B cell (primary cell): Measurements from ENCODE around the gene ATG7. TPM values are rescaled to one million over a fixed set of nuclear protein-coding genes. Genes with fewer than 3 reads are reported as not detected.

ENCODE experiments used
- ATAC-seq: fragments of 200-7000 bp; cut with Tn5 transposase; one replicate; pipeline ENCODE4 v1.10.0; 2021; ENCODE audit warnings: low read depth, mild to moderate bottlenecking, moderate number of reproducible peaks, moderate library complexity
- CTCF ChIA-PET: fragments of 350-600 bp; sonication (Branson Sonifier 250); formaldehyde crosslinking; loops from one replicate; lab custom pipeline; 2021; ENCODE audit warnings: antibody characterized with exemption, inconsistent platforms; lab: Charles Lee
- POLR2A ChIA-PET: fragments of 350-600 bp; sonication (Branson Sonifier 250); formaldehyde crosslinking; loops from one replicate; lab custom pipeline; 2021; ENCODE audit warnings: antibody characterized with exemption; lab: Charles Lee
- DNase-seq: peaks from one replicate; pipeline ENCODE4 v3.0.0; 2013
- H2AFZ ChIP-seq: 2 replicates; pipeline ENCODE4 v1.6.1; 2012; ENCODE audit warnings: mild to moderate bottlenecking, low read depth, low read length; ENCODE audit not compliant: insufficient read depth, poor library complexity, severe bottlenecking
- H3K27ac ChIP-seq, 2 donors: 1 replicate in 1 of 2; 2 replicates in 1 of 2; pipeline ENCODE4 v1.5.1; 2012 to 2013; ENCODE audit warnings: low read length in 2 of 2, mild to moderate bottlenecking in 2 of 2, moderate library complexity in 1 of 2
- H3K27me3 ChIP-seq, 4 experiments: fragments of 200-600 bp in 1 of 4; sonication (generic) in 1 of 4; replicated peaks in 1 of 4; 1 replicate in 2 of 4; 2 replicates in 2 of 4; pipeline versions ENCODE4 v1.6.1 to v1.7.0; 2013 to 2016; ENCODE audit warnings: low read length in 3 of 4, mild to moderate bottlenecking in 2 of 4, mixed read lengths in 1 of 4, moderate library complexity in 1 of 4; ENCODE audit not compliant: insufficient read depth in 4 of 4, control insufficient read depth in 3 of 4; ENCODE audit errors: control extremely low read depth in 1 of 4
- H3K36me3 ChIP-seq, 2 experiments: replicated peaks in 1 of 2; 1 replicate in 1 of 2; 2 replicates in 1 of 2; pipeline versions ENCODE4 v1.6.1 to v1.7.1; 2013; ENCODE audit warnings: low read length in 1 of 2; ENCODE audit not compliant: insufficient read depth in 2 of 2, control insufficient read depth in 1 of 2; ENCODE audit errors: control extremely low read depth in 1 of 2, extremely low read depth in 1 of 2
- H3K4me1 ChIP-seq, 2 donors: fragments of 200-600 bp in 1 of 2; sonication (generic) in 1 of 2; 1 replicate in 1 of 2; 2 replicates in 1 of 2; pipeline versions ENCODE4 v1.5.1 to v1.6.1; 2013 to 2017; ENCODE audit warnings: low read length in 2 of 2; ENCODE audit not compliant: control insufficient read depth in 2 of 2, insufficient read depth in 2 of 2
- H3K4me2 ChIP-seq: replicated peaks from 2 replicates; pipeline ENCODE3; 2012; ENCODE audit warnings: mild to moderate bottlenecking, low read depth, low read length; ENCODE audit not compliant: poor library complexity, severe bottlenecking
- H3K4me3 ChIP-seq, 5 experiments: fragments of 200-600 bp in 1 of 5; sonication (generic) in 1 of 5; 1 replicate in 3 of 5; 2 replicates in 2 of 5; pipeline versions ENCODE4 v1.5.1 to v1.7.0; 2011 to 2016; ENCODE audit warnings: low read length in 4 of 5, mild to moderate bottlenecking in 4 of 5, low read depth in 2 of 5, control low read depth in 1 of 5, moderate library complexity in 1 of 5; ENCODE audit not compliant: insufficient read depth in 1 of 5; ENCODE audit errors: control extremely low read depth in 1 of 5, extremely low read depth in 1 of 5
- H3K79me2 ChIP-seq: fragments of 200-600 bp; sonication (generic); one replicate; pipeline ENCODE4 v1.6.0; 2016; ENCODE audit warnings: low read length; ENCODE audit not compliant: control insufficient read depth, insufficient read depth
- H3K9ac ChIP-seq: fragments of 200-600 bp; sonication (generic); 2 replicates; pipeline ENCODE4 v1.6.1; 2017; ENCODE audit warnings: mild to moderate bottlenecking, low read length, moderate library complexity
- H3K9me3 ChIP-seq, 3 donors: one replicate each; pipeline versions ENCODE4 v1.6.1 to v1.7.1; 2013; ENCODE audit warnings: low read length in 2 of 3; ENCODE audit not compliant: control insufficient read depth in 2 of 3, insufficient read depth in 1 of 3; ENCODE audit errors: control extremely low read depth in 1 of 3
- H4K20me1 ChIP-seq: 2 replicates; pipeline ENCODE4 v1.6.0; 2012; ENCODE audit warnings: mild to moderate bottlenecking, low read length; ENCODE audit not compliant: insufficient read depth, control insufficient read depth, poor library complexity, severe bottlenecking
- H3K27ac Mint-ChIP-seq: one replicate; pipeline ENCODE4 v1.8.0; 2021; ENCODE audit warnings: mixed read lengths
- H3K27me3 Mint-ChIP-seq: one replicate; pipeline ENCODE4 v1.8.0; 2021; ENCODE audit warnings: mixed read lengths
- H3K4me1 Mint-ChIP-seq: one replicate; pipeline ENCODE4 v1.8.0; 2021; ENCODE audit warnings: mixed read lengths
- H3K4me3 Mint-ChIP-seq: one replicate; pipeline ENCODE4 v1.8.0; 2021; ENCODE audit warnings: mixed read lengths
- H3K9me3 Mint-ChIP-seq: one replicate; pipeline ENCODE4 v1.8.0; 2022; ENCODE audit warnings: mixed read lengths; ENCODE audit not compliant: insufficient read depth
- EZH2 ChIP-seq: IDR thresholded peaks from 2 replicates; pipeline ENCODE4 v1.6.1; 2012; ENCODE audit warnings: borderline replicate concordance, low read depth, mild to moderate bottlenecking, moderate library complexity, low read length; ENCODE audit not compliant: insufficient read depth, poor library complexity, severe bottlenecking
- WGBS: methylation state at CpG from one replicate; pipeline ENCODE4 v1.1.5; 2013; ENCODE audit warnings: missing lambda C conversion rate; ENCODE audit not compliant: insufficient coverage; 5-methylcytosine and 5-hydroxymethylcytosine counted together
- intact Hi-C: fragments of 100-400 bp; cut with micrococcal nuclease; formaldehyde crosslinking; loops from one replicate; pipeline ENCODE4 v1.10.0; 2022
- polyA plus RNA-seq: library from polyadenylated mRNA; depleted of rRNA; stranded (reverse); fragments of >200 nt; gene quantifications from 2 replicates; pipeline ENCODE4 v1.2.3, GENCODE V29; 2012
- total RNA-seq, 2 donors: library from RNA; stranded (reverse); fragments of 120-200 nt in 1 of 2; gene quantifications; 1 replicate in 1 of 2; 2 replicates in 1 of 2; pipeline versions ENCODE4 v1.2.3 to v1.2.4, GENCODE V29; 2013 to 2022
- TF ChIP-seq, protein P1 (sequence below): fragments of 200-600 bp; IDR thresholded peaks from one replicate; pipeline ENCODE4 v1.8.0; 2022; ENCODE audit warnings: antibody characterized with exemption, mild to moderate bottlenecking

ATG7 gene
- total and polyA plus RNA-seq, 2 donors (not counting 1 experiment from before 2014, with no cell fraction given), result 13.9 to 66.4 TPM

DNA sequence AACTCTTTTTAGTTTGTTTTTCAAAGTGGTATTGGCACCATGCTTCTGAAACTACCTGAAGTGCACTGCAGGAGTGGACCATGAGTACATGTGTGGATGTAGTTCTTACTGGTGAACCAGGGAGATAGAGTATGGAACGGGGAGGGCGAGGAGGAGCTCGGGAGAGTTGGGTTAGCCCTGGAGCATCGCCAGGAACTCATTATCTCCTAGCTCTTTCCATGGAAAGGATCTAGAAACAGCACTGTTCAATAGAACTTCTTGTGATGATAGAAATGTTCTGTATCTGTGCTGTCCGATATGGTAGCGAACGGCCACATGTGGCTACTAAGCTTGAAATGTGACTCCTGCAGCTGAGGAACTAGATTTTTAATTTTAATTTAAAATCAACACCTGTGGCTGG is 324.2 kb downstream of the ATG7 start:
- Histone ChIP-seq H3K27me3 (no peaks in the 10 kb centered on the region), H2AFZ (no peak overlapping the region), H3K79me2 (peaks cover 76% of the 10 kb centered on the region), H3K27ac (no peak overlapping the region), H3K9ac (no peak overlapping the region), H3K36me3 (peaks cover 0 to 18% of the 10 kb centered on the region in 2 experiments), H3K4me2 (no peak overlapping the region), H3K4me1 (peaks cover 4 to 9% of the 10 kb centered on the region in 2 donors), H3K9me3 (no peaks in the 10 kb centered on the region), H3K4me3 (no peak overlapping the region), H4K20me1 (peaks cover 31% of the 10 kb centered on the region)
- no CpG with 5 or more reads among the region's 7 CpGs for WGBS
- no peak for ATAC-seq
- intact Hi-C loops, result no loop called here
- Mint-ChIP-seq H3K4me3 (no peak overlapping the region), H3K27me3 (no peaks in the 10 kb centered on the region), H3K9me3 (no peaks in the 10 kb centered on the region), H3K4me1 (peaks cover 19% of the 10 kb centered on the region), H3K27ac (no peak overlapping the region)
- no peak for DNase-seq
- ChIA-PET CTCF (interaction anchor here (0.9 kb wide), 1 partner anchor 217 kb away, joined by 3 read pairs; no protein-coding TSS in a partner anchor), POLR2A (no interaction called here)
- TF ChIP-seq EZH2, result no peak

DNA sequence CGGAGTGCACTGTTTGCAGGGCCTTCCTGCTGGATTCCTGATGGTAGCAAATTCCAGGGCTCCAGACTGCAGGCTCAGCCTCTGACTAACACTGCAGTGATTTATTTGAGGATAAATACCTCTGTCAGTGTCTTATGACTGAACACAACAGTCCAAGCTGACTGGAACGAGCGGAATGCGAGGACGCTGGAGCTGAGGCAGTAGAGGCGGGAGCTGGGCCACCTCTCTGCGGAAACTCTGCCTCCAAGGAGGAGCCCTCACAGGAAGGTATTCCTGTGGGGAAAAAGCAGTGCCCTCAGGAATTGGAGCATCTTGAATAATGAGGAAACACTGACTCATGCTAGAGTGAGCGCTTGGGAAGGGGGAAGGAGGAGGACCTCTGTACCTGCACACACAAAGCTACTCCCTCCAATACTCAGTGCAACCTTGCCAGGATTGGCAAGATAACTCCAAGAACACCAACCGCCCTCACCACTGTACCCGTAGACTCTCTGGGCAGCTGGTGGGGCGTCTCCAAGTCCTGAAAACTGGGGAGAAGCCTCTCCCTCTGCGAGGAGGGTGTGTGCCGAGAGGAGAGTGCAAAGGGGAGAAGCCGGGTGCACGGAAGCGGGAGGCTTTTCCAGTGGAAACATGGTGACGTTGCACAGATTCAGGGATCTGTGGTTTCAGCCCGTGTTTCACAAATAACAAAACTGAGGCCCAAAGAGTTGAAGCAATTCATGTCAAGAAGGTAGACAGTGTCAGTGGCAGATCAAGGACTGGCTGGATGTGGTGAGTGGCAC is 328.5 kb downstream of the ATG7 start:
- Histone ChIP-seq H3K4me2 (peak overlapping the region; percentile 54), H3K4me1 (peaks cover 18 to 27% of the 10 kb centered on the region in 2 donors), H3K9ac (no peak overlapping the region), H4K20me1 (peaks cover 5% of the 10 kb centered on the region), H3K4me3 (no peak overlapping the region), H3K9me3 (no peaks in the 10 kb centered on the region), H3K79me2 (peaks cover 44% of the 10 kb centered on the region), H3K36me3 (peaks cover 0 to 14% of the 10 kb centered on the region in 2 experiments), H3K27ac (peak overlapping the region; percentile 65 to 87), H2AFZ (no peak overlapping the region), H3K27me3 (no peaks in the 10 kb centered on the region)
- WGBS, result 96% methylated on average over 16 of the region's 18 CpGs
- Mint-ChIP-seq H3K4me3 (peak overlapping the region; percentile 87), H3K27ac (peak overlapping the region; percentile 93), H3K9me3 (no peaks in the 10 kb centered on the region), H3K4me1 (peaks cover 37% of the 10 kb centered on the region), H3K27me3 (no peaks in the 10 kb centered on the region)
- CTCF ChIA-PET, result interaction anchor here (0.8 kb wide), 1 partner anchor 51 kb away, joined by 4 read pairs; no protein-coding TSS in a partner anchor
- POLR2A ChIA-PET, result interaction anchor here (0.8 kb wide), 1 partner anchor 39 kb away, joined by 5 read pairs; no protein-coding TSS in a partner anchor
- DNase-seq (no peak), ATAC-seq (no peak)
- intact Hi-C loops, result no loop called here
- no peak for TF ChIP-seq EZH2
- TF ChIP-seq, protein P1, sequence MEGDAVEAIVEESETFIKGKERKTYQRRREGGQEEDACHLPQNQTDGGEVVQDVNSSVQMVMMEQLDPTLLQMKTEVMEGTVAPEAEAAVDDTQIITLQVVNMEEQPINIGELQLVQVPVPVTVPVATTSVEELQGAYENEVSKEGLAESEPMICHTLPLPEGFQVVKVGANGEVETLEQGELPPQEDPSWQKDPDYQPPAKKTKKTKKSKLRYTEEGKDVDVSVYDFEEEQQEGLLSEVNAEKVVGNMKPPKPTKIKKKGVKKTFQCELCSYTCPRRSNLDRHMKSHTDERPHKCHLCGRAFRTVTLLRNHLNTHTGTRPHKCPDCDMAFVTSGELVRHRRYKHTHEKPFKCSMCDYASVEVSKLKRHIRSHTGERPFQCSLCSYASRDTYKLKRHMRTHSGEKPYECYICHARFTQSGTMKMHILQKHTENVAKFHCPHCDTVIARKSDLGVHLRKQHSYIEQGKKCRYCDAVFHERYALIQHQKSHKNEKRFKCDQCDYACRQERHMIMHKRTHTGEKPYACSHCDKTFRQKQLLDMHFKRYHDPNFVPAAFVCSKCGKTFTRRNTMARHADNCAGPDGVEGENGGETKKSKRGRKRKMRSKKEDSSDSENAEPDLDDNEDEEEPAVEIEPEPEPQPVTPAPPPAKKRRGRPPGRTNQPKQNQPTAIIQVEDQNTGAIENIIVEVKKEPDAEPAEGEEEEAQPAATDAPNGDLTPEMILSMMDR, result no peak
